ENCODE data around the gene SMG7. TPM values are rescaled to one million over a fixed set of nuclear protein-coding genes. Genes with fewer than 3 reads are reported as not detected.

The SMG7 gene
- total and polyA plus RNA-seq, 10 of the 15 experiments (the other 5 are each of a cell fraction or from before 2014, with no cell fraction given) = 9.5 to 65.4 (median 42.7) TPM

DNA sequence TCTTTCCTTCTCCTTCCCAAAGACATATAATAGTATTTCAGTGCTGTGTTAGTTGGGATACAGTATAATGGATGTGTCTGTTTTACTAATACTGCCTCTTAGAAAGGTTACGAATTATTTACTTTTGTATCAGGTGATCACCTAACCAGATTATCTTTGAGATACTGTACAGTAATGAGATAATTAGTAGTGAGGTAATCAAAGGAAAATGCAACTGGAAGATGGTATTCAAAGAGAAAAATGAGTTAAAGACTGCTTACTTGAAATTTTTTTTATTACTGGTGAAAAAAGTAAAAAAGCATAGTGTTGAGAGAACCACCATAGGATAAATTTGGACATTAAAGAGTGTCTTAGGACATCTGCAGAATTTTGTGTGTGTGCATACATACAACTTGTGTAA, 10.9 kb downstream of the SMG7 start (continued):
- TF ChIP-seq, protein P1, sequence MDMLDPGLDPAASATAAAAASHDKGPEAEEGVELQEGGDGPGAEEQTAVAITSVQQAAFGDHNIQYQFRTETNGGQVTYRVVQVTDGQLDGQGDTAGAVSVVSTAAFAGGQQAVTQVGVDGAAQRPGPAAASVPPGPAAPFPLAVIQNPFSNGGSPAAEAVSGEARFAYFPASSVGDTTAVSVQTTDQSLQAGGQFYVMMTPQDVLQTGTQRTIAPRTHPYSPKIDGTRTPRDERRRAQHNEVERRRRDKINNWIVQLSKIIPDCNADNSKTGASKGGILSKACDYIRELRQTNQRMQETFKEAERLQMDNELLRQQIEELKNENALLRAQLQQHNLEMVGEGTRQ (IDR thresholded peaks at IDR 0.05; ENCODE audit: borderline replicate concordance, low read depth, low read length) = no peak
- no peak for TF ChIP-seq CBX5 (IDR thresholded peaks at IDR 0.05; ENCODE audit: low read depth)
- TF ChIP-seq, protein P2, sequence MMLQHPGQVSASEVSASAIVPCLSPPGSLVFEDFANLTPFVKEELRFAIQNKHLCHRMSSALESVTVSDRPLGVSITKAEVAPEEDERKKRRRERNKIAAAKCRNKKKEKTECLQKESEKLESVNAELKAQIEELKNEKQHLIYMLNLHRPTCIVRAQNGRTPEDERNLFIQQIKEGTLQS (IDR thresholded peaks at IDR 0.05; ENCODE audit: borderline replicate concordance, extremely low read depth, low read depth, low read length) = no peak
- no peak for TF ChIP-seq RCOR1 (conservative IDR thresholded peaks at IDR 0.05; ENCODE audit: low read depth, low read length)

DNA sequence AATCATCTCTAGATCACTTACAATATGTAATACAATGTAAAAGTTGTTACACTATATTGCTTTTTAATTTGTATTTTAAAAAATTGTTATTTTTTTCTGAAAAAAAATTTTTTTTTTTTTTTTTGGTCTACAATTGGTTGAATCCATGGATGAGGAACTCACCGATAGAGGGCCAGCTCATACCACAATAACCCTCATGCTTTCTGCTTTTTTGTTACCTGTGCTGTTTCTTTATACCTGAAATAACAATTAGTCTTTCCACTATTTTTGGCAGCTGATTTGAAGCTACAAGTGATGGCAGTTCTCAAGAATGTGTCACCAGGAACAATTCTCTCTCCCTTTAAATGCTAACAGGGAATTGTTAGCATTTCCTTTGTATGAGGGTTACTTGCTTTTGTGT, 12.0 kb downstream of the SMG7 start:
- 94% methylated on average over 1 of the region's 1 CpG for WGBS (ENCODE audit: insufficient coverage, insufficient replicate concordance, low lambda C conversion rate, missing lambda C conversion rate)
- Histone ChIP-seq H3K27ac (ENCODE audit: control insufficient read depth, insufficient read depth) (no peak overlapping the region), H3K4me2 (ENCODE audit: control insufficient read depth, insufficient read depth) (no peak overlapping the region), H2AFZ (ENCODE audit: control insufficient read depth, low read depth, low read length) (no peak overlapping the region), H3K36me3 (ENCODE audit: control insufficient read depth in 2 of 2, insufficient read depth in 2 of 2, low read length in 1 of 2) (no peaks in the 10 kb centered on the region; a peak in 1 of 4 replicates), H3K9me3 (replicated peaks; ENCODE audit: control insufficient read depth, insufficient read depth, low read length) (no peaks in the 10 kb centered on the region; the same call in 1 of the 3 replicates), H3K9ac (ENCODE audit: control insufficient read depth, insufficient read depth, low read length) (no peak overlapping the region), H3K27me3 (replicated peaks in 1 of 2; ENCODE audit: control insufficient read depth in 2 of 2, insufficient read depth in 2 of 2, low read length in 1 of 2) (no peaks in the 10 kb centered on the region), H3K4me3 (no peak overlapping the region), H3K4me1 (ENCODE audit: control insufficient read depth, insufficient read depth, low read length) (peaks cover 36% of the 10 kb centered on the region), H3K79me2 (ENCODE audit: control insufficient read depth, insufficient read depth, low read length) (peaks cover 99% of the 10 kb centered on the region), H4K20me1 (ENCODE audit: control insufficient read depth, insufficient read depth) (no peaks in the 10 kb centered on the region; the same call in 1 of the 2 replicates)
- SMC1A ChIA-PET (ENCODE audit: uncharacterized antibody, unreplicated experiment) = interaction anchor here (0.8 to 9.6 kb wide), 4 partner anchors 8 to 116 kb away, joined by 3 to 69 read pairs (median 4); no protein-coding TSS in a partner anchor
- intact Hi-C loops (cut with micrococcal nuclease; ENCODE audit: unreplicated experiment) (no loop called here), in situ Hi-C loops (cut with MboI) (no loop called here)
- ATAC-seq = no peak
- TF ChIP-seq, protein P3, sequence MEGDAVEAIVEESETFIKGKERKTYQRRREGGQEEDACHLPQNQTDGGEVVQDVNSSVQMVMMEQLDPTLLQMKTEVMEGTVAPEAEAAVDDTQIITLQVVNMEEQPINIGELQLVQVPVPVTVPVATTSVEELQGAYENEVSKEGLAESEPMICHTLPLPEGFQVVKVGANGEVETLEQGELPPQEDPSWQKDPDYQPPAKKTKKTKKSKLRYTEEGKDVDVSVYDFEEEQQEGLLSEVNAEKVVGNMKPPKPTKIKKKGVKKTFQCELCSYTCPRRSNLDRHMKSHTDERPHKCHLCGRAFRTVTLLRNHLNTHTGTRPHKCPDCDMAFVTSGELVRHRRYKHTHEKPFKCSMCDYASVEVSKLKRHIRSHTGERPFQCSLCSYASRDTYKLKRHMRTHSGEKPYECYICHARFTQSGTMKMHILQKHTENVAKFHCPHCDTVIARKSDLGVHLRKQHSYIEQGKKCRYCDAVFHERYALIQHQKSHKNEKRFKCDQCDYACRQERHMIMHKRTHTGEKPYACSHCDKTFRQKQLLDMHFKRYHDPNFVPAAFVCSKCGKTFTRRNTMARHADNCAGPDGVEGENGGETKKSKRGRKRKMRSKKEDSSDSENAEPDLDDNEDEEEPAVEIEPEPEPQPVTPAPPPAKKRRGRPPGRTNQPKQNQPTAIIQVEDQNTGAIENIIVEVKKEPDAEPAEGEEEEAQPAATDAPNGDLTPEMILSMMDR (IDR thresholded peaks at IDR 0.05 in 2 of 3, conservative IDR thresholded peaks at IDR 0.05 in 1 of 3; ENCODE audit: control insufficient read depth in 2 of 3, extremely low read depth in 1 of 3, insufficient read depth in 1 of 3, low read depth in 3 of 3, low read length in 3 of 3) = peak in 1 of 3 experiments; percentile 19; a peak in 1 of 6 replicates
- no peak for TF ChIP-seq HDAC6 (IDR thresholded peaks at IDR 0.05; ENCODE audit: unreplicated experiment)
- peak; percentile 34 for TF ChIP-seq RAD21 (IDR thresholded peaks at IDR 0.05; ENCODE audit: insufficient read depth, low read depth, low read length)
- DNase-seq (ENCODE audit: low read depth, low spot score) = no peak
- RAD21 ChIA-PET (ENCODE audit: unreplicated experiment) = interaction anchor here (0.7 kb wide), 1 partner anchor 39 kb away, joined by 3 read pairs; no protein-coding TSS in a partner anchor
- FAIRE-seq = no peak
- CTCF ChIA-PET = no interaction called here
- POLR2A ChIA-PET = interaction anchor here (0.7 kb wide), 1 partner anchor 25 kb away, joined by 5 read pairs; no protein-coding TSS in a partner anchor
- no TSS peak for BruUV-seq (replicated peaks)

Data from GM12878 (cell line).